DMS 273 (cell line): ENCODE results near the gene DEFB123.
"Not testable (repeated sequence)": the region's sequence is repeated elsewhere in the genome, so short reads cannot be mapped to it uniquely, and the experiment has no call there.

Experiments used
- DNase-seq: peaks from one replicate; lab custom pipeline; 2025; ENCODE audit not compliant: unreplicated experiment; lab: John Stamatoyannopoulos, UW

The DEFB123 gene

GRCh38 chr20:31440012-31440659, at the start of gene DEFB123:
Gene DEFB123, plus strand, starts transcription at chr20:31440632. Its CDS starts 67 bp downstream, at chr20:31440699.
- DNase-seq = peak; percentile 18

GRCh38 chr20:31392836-31393235, 47.6 kb upstream of the DEFB123 start:
- no peak for DNase-seq

- DNase-seq = no peak
Observed at GRCh38 chr20:31394900-31395299, 45.5 kb upstream of the DEFB123 start.

GRCh38 chr20:31403886-31404285, 36.5 kb upstream of the DEFB123 start:
- DNase-seq = no peak

DNA sequence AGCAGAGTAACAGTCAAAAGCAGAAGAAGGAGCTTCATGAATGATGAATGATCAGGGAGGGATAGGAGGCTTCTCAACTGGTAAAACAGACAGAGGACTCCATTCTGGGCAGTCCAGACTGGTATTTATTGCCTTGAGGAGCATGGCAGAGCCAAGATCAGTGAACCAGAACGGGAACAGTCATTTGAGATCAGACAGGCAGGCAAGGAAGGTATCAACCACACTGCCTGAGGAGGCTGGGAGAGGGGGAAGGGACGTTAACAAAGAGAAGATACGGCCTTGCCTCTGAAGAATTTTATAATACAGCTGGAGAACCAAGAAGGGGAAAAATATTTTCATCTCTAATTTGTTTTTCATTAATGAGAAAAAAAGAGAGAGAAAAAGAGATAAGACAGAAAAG, 34.3 kb upstream of the DEFB123 start, which contains the start of gene DEFB121:
DEFB121 (minus strand) TSS at position 101 of the 400 bp plus-strand sequence; CDS start at position 38, 63 bp downstream.
- no peak for DNase-seq

GRCh38 chr20:31410011-31410410, 30.4 kb upstream of the DEFB123 start:
- no peak for DNase-seq

DNA sequence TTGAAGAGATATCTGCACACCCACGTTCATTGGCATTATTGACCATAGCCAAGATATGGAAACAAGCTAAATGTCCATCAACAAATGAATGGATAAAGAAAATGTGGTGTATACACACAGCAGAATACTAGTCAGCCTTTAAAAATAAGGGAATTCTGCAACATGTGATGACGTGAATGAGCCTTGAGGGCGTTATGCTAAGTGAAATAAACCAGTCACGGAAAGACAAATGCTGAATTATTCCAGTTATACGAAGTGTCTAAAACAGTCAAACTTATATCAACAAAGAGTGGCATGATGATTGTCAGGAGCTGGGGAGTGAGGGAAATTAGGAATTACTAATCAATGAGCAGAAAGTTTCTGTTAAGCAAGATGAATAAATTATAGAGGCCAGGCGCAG, 26.1 kb upstream of the DEFB123 start:
- DNase-seq = no peak

DNA sequence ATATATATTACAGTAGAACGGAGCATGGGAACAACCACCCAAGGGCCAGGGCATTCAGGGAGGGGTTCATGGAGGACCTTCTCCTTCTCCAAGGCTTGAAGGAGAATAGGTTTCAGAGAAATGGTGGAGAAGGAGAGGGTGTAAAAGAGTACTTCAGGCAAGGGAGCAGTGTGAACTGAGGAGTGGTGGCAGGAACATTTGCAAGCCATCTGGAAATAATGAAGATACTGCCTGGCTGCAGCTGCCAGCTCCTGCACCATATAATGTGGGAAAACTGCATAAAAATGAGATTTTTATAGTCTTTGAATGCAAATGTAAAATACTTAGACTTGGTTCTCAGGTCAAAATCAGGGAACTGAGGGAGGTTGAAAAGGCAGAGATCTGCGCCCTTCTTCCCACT, 24.8 kb upstream of the DEFB123 start:
- DNase-seq = no peak

GRCh38 chr20:31418307-31418706, 22.1 kb upstream of the DEFB123 start:
- no peak for DNase-seq

- no peak for DNase-seq
Observed at GRCh38 chr20:31425797-31426196, 14.6 kb upstream of the DEFB123 start.

- DNase-seq = not testable (repeated sequence)
Observed at GRCh38 chr20:31426891-31427551, 13.4 kb upstream of the DEFB123 start.

- DNase-seq = not testable (repeated sequence)
Observed at GRCh38 chr20:31427576-31427975, 12.9 kb upstream of the DEFB123 start.

DNA sequence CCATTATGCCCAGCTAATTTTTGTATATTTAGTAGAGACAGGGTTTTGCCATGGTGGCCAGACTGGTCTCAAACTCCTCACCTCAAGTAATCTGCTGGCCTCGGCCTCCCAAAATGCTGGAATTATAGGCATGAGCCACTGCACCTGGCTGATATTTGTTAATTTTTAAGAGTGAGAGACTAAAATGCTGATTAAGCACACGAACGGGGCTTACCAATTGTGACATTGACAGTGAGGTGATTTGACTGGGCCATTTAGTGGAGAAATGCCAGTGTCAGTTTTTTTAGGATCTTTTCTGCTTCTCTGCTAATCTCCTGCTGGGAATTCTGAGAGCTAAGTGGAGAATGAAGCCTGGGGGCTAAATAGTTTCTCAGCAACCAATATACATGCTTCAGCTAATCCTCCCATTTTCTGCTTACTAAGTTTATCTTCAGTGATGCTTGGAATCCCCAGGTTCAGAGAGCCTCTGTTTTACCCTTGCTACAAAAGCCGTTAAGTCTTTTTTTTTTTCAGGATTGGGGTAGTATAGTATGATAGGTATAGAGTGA, 9.8 kb upstream of the DEFB123 start:
- DNase-seq = no peak

GRCh38 chr20:31446084-31446819, 5.8 kb downstream of the DEFB123 start:
- DNase-seq = no peak

GRCh38 chr20:31449511-31450414, 9.3 kb downstream of the DEFB123 start:
- no peak for DNase-seq

DNA sequence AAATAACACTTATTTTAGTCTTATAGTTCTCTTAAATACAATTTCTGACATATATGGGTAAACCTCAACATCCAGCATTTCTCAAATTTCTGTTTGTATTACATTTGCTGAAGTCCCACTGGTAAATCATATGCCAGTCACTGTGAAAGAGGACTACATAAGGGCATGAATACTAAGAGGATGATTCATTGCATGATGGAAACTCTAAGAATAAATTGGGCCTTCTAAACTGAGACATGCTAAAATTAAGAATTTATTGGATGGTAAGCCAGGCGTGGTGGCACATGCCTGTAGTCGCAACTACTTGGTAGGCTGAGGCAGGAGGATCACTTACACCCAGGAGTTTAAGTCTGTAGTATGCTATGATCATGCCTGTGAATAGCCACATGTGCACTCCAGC, 12.1 kb downstream of the DEFB123 start:
- DNase-seq = no peak

DNA sequence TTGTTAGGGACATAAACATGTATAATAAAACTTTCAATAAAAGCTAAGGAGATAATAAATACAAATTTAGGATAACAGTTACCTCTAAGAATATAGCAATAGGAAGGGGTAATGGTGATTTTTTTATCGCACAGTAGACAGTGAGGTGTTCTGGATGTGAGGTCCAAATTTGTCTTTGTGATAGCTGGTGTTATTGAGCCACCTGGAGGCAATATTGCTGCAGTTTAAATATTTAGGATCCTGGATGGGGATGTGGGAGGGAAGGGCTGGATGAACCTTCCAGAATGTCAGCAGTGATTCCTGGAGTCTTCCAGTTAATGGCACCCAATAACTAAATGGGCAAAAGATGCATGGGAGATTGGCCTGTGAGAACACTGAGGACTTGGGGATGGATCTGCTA, 13.9 kb downstream of the DEFB123 start:
- peak; percentile 29 for DNase-seq

DNA sequence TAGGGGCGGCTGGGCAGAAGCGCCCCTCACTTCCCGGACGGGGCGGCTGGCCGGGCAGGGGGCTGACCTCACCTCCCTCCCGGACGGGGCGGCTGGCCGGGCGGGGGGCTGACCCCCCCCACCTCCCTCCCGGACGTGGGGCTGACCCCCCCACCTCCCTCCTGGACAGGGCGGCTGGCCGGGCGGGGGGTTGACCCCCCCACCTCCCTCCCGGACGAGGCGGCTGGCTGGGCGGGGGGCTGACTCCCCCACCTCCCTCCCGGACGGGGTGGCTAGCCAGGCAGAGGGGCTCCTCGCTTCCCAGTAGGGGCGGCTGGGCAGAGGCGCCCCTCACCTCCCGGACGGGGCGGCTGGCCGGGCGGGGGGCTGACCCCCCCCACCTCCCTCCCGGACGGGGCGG, 30.5 kb downstream of the DEFB123 start:
- not testable (repeated sequence) for DNase-seq

- DNase-seq = peak; percentile 19
Observed at GRCh38 chr20:31472395-31473330, 32.2 kb downstream of the DEFB123 start.
